ENCODE data around the gene MCUB. TPM values are rescaled to one million over a fixed set of nuclear protein-coding genes. Genes with fewer than 3 reads are reported as not detected.

Gene MCUB
- polyA plus RNA-seq, 3 donors: 117 to 125 (median 123) TPM

- Mint-ChIP-seq H3K4me3 (no peak overlapping the region), H3K27ac (no peak overlapping the region), H3K27me3 (ENCODE audit: low read depth in 3 of 3) (no peaks in the 10 kb centered on the region), H3K4me1 (peaks cover 17% of the 10 kb centered on the region), H3K36me3 (peaks cover 3 to 23% of the 10 kb centered on the region in 2 donors), H3K9me3 (peaks cover 0 to 14% (median 8%) of the 10 kb centered on the region in 7 donors)
- H3K9me3 ChIP-seq (replicated peaks in 1 of 2; ENCODE audit: control insufficient read depth in 1 of 2, insufficient read depth in 1 of 2, low read length in 2 of 2): peaks cover 0 to 8% of the 10 kb centered on the region in 2 donors
- peaks cover 98% of the 10 kb centered on the region for H4K20me1 ChIP-seq (ENCODE audit: insufficient read depth, low read length)
- H3K4me1 ChIP-seq (ENCODE audit: control insufficient read depth in 1 of 2, insufficient read depth in 2 of 2, low read length in 2 of 2): peaks cover 0 to 14% of the 10 kb centered on the region in 2 donors
- no peak for DNase-seq
- intact Hi-C loops (cut with micrococcal nuclease): no loop called here
- no peak for TF ChIP-seq CTCF (IDR thresholded peaks at IDR 0.05)
- H3K36me3 ChIP-seq (replicated peaks in 1 of 2; ENCODE audit: control insufficient read depth in 1 of 2, insufficient read depth in 2 of 2, low read length in 2 of 2): peaks cover 0 to 17% of the 10 kb centered on the region in 2 donors
- H3K27ac ChIP-seq (ENCODE audit: low read depth in 1 of 2, low read length in 2 of 2): no peak overlapping the region
- H3K9ac ChIP-seq (ENCODE audit: insufficient read depth, low read length, poor library complexity, severe bottlenecking): no peak overlapping the region
- WGBS (ENCODE audit: insufficient coverage): no CpG with 5 or more reads among the region's 1 CpG
- no peak overlapping the region for H2AFZ ChIP-seq (ENCODE audit: insufficient read depth, low read depth, low read length, poor library complexity, severe bottlenecking)
- H3K4me2 ChIP-seq (replicated peaks; ENCODE audit: extremely low read depth, low read length, poor library complexity, severe bottlenecking): no peak overlapping the region
- no peak overlapping the region for H3K4me3 ChIP-seq (replicated peaks in 1 of 3; ENCODE audit: low read depth in 2 of 3, low read length in 3 of 3)
- peaks cover 17% of the 10 kb centered on the region for H3K79me2 ChIP-seq (ENCODE audit: insufficient read depth, low read length)
- H3K27me3 ChIP-seq (ENCODE audit: control insufficient read depth in 2 of 2, insufficient read depth in 2 of 2, low read length in 2 of 2): no peaks in the 10 kb centered on the region
Measured at GRCh38 chr4:109614015-109614414, 54.0 kb downstream of the MCUB start.

- DNase-seq: no peak
- no peaks in the 10 kb centered on the region for H3K27me3 ChIP-seq (ENCODE audit: control insufficient read depth in 2 of 2, insufficient read depth in 2 of 2, low read length in 2 of 2)
- peaks cover 15% of the 10 kb centered on the region for H3K4me1 Mint-ChIP-seq
- H3K79me2 ChIP-seq (ENCODE audit: insufficient read depth, low read length): peaks cover 17% of the 10 kb centered on the region
- H2AFZ ChIP-seq (ENCODE audit: insufficient read depth, low read depth, low read length, poor library complexity, severe bottlenecking): no peak overlapping the region
- H3K4me3 ChIP-seq (replicated peaks in 1 of 3; ENCODE audit: low read depth in 2 of 3, low read length in 3 of 3): no peak overlapping the region
- no peak overlapping the region for H3K9ac ChIP-seq (ENCODE audit: insufficient read depth, low read length, poor library complexity, severe bottlenecking)
- H4K20me1 ChIP-seq (ENCODE audit: insufficient read depth, low read length): peaks cover 99% of the 10 kb centered on the region
- intact Hi-C loops (cut with micrococcal nuclease): no loop called here
- no peak overlapping the region for H3K27ac ChIP-seq (ENCODE audit: low read depth in 1 of 2, low read length in 2 of 2)
- peaks cover 0 to 13% (median 8%) of the 10 kb centered on the region in 7 donors for H3K9me3 Mint-ChIP-seq
- peaks cover 0 to 16% of the 10 kb centered on the region in 2 donors for H3K36me3 ChIP-seq (replicated peaks in 1 of 2; ENCODE audit: control insufficient read depth in 1 of 2, insufficient read depth in 2 of 2, low read length in 2 of 2)
- H3K9me3 ChIP-seq (replicated peaks in 1 of 2; ENCODE audit: control insufficient read depth in 1 of 2, insufficient read depth in 1 of 2, low read length in 2 of 2): peaks cover 0 to 8% of the 10 kb centered on the region in 2 donors
- TF ChIP-seq CTCF (IDR thresholded peaks at IDR 0.05): no peak
- no peak overlapping the region for H3K4me3 Mint-ChIP-seq
- no peaks in the 10 kb centered on the region for H3K27me3 Mint-ChIP-seq (ENCODE audit: low read depth in 3 of 3)
- H3K4me1 ChIP-seq (ENCODE audit: control insufficient read depth in 1 of 2, insufficient read depth in 2 of 2, low read length in 2 of 2): peaks cover 0 to 14% of the 10 kb centered on the region in 2 donors
- WGBS (ENCODE audit: insufficient coverage): 94% methylated on average over 3 of the region's 5 CpGs
- H3K4me2 ChIP-seq (replicated peaks; ENCODE audit: extremely low read depth, low read length, poor library complexity, severe bottlenecking): no peak overlapping the region
- H3K36me3 Mint-ChIP-seq: peaks cover 3 to 24% of the 10 kb centered on the region in 2 donors
- no peak overlapping the region for H3K27ac Mint-ChIP-seq
Measured at GRCh38 chr4:109614466-109614865, 54.4 kb downstream of the MCUB start.

Data from CD14-positive monocyte (primary cell).